ENCODE results near the gene ADAMTS19. TPM values are rescaled to one million over a fixed set of nuclear protein-coding genes. Genes with fewer than 3 reads are reported as not detected.

Gene ADAMTS19
- total and polyA plus RNA-seq, 3 experiments from 2014 or later: not detected

- H3K27ac Mint-ChIP-seq: no peak overlapping the region
- no peaks in the 10 kb centered on the region for H3K9me3 ChIP-seq (ENCODE audit: low read length)
Measured at GRCh38 chr5:129687941-129688340, 227.8 kb downstream of the ADAMTS19 start.

GRCh38 chr5:129689045-129689444 is 228.9 kb downstream of the ADAMTS19 start:
- H3K9me3 Mint-ChIP-seq: no peaks in the 10 kb centered on the region

More at GRCh38 chr5:129687941-129688340, 227.8 kb downstream of the ADAMTS19 start:
- Mint-ChIP-seq H3K4me3 (no peak overlapping the region), H3K9me3 (peaks cover 0 to 3% (median 0%) of the 10 kb centered on the region in 5 donors), H3K27me3 (no peaks in the 10 kb centered on the region), H3K4me1 (no peaks in the 10 kb centered on the region), H3K36me3 (no peaks in the 10 kb centered on the region)
- POLR2A ChIA-PET: no interaction called here
- no peaks in the 10 kb centered on the region for H3K27me3 ChIP-seq (ENCODE audit: insufficient read depth, low read length, poor library complexity, severe bottlenecking)
- CTCF ChIA-PET: no interaction called here
- H3K4me1 ChIP-seq (ENCODE audit: insufficient read depth, low read length): no peaks in the 10 kb centered on the region
- no peak overlapping the region for H3K27ac ChIP-seq (ENCODE audit: low read depth, low read length)
- H3K4me3 ChIP-seq (ENCODE audit: low read length): no peak overlapping the region
- DNase-seq: no peak
- H3K36me3 ChIP-seq (ENCODE audit: insufficient read depth, low read length): no peaks in the 10 kb centered on the region

GRCh38 chr5:129691220-129691619 is 231.1 kb downstream of the ADAMTS19 start:
- POLR2A ChIA-PET: no interaction called here
- no peaks in the 10 kb centered on the region for H3K36me3 Mint-ChIP-seq
- Histone ChIP-seq H3K27me3 (ENCODE audit: insufficient read depth, low read length, poor library complexity, severe bottlenecking) (no peaks in the 10 kb centered on the region), H3K27ac (ENCODE audit: low read depth, low read length) (no peak overlapping the region), H3K4me3 (ENCODE audit: low read length) (no peak overlapping the region), H3K9me3 (ENCODE audit: low read length) (no peaks in the 10 kb centered on the region), H3K4me1 (ENCODE audit: insufficient read depth, low read length) (no peaks in the 10 kb centered on the region), H3K36me3 (ENCODE audit: insufficient read depth, low read length) (no peaks in the 10 kb centered on the region)
- H3K9me3 Mint-ChIP-seq: no peaks in the 10 kb centered on the region
- CTCF ChIA-PET: no interaction called here
- H3K4me1 Mint-ChIP-seq: no peaks in the 10 kb centered on the region
- H3K27ac Mint-ChIP-seq: no peak overlapping the region
- DNase-seq: no peak
- no peak overlapping the region for H3K4me3 Mint-ChIP-seq
- no peaks in the 10 kb centered on the region for H3K27me3 Mint-ChIP-seq

More at GRCh38 chr5:129689045-129689444, 228.9 kb downstream of the ADAMTS19 start:
- no peak overlapping the region for H3K4me3 Mint-ChIP-seq
- no peak for DNase-seq
- H3K27me3 ChIP-seq (ENCODE audit: insufficient read depth, low read length, poor library complexity, severe bottlenecking): no peaks in the 10 kb centered on the region
- CTCF ChIA-PET: no interaction called here
- no peaks in the 10 kb centered on the region for H3K36me3 ChIP-seq (ENCODE audit: insufficient read depth, low read length)
- no peaks in the 10 kb centered on the region for H3K36me3 Mint-ChIP-seq
- H3K27ac Mint-ChIP-seq: no peak overlapping the region
- no peaks in the 10 kb centered on the region for H3K4me1 ChIP-seq (ENCODE audit: insufficient read depth, low read length)
- H3K27me3 Mint-ChIP-seq: no peaks in the 10 kb centered on the region
- POLR2A ChIA-PET: no interaction called here
- no peaks in the 10 kb centered on the region for H3K9me3 ChIP-seq (ENCODE audit: low read length)
- H3K4me1 Mint-ChIP-seq: no peaks in the 10 kb centered on the region
- H3K4me3 ChIP-seq (ENCODE audit: low read length): no peak overlapping the region
- no peak overlapping the region for H3K27ac ChIP-seq (ENCODE audit: low read depth, low read length)

GRCh38 chr5:129696636-129697035 is 236.5 kb downstream of the ADAMTS19 start:
- Mint-ChIP-seq H3K9me3 (peaks cover 0 to 2% (median 0%) of the 10 kb centered on the region in 5 donors), H3K27ac (no peak overlapping the region), H3K36me3 (no peaks in the 10 kb centered on the region), H3K27me3 (peaks cover 0 to 2% of the 10 kb centered on the region in 2 donors), H3K4me3 (no peak overlapping the region), H3K4me1 (no peaks in the 10 kb centered on the region)
- Histone ChIP-seq H3K36me3 (ENCODE audit: insufficient read depth, low read length) (no peaks in the 10 kb centered on the region), H3K4me3 (ENCODE audit: low read length) (no peak overlapping the region), H3K9me3 (ENCODE audit: low read length) (no peaks in the 10 kb centered on the region), H3K27me3 (ENCODE audit: insufficient read depth, low read length, poor library complexity, severe bottlenecking) (no peaks in the 10 kb centered on the region), H3K4me1 (ENCODE audit: insufficient read depth, low read length) (no peaks in the 10 kb centered on the region), H3K27ac (ENCODE audit: low read depth, low read length) (no peak overlapping the region)
- no peak for DNase-seq
- ChIA-PET CTCF (no interaction called here), POLR2A (no interaction called here)

DNA sequence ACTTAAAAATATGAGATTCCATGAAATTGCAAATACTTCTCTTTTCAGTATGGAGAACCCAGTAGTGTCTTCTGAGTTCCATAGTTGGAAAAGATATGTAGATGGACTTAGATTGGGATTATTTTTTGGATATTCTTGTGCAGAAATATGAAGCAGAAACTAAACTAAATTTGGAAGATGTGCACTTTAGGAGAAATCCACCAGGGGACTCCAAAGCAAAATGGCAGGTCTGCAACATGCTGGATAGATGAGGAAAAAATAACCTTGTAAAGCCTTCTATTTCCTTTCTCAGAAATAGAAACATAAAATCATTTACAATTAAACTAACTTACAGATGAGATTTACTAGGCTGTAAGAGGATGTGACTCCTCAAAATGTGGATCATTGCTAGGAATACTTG is 238.6 kb downstream of the ADAMTS19 start:
- Mint-ChIP-seq H3K36me3 (no peaks in the 10 kb centered on the region), H3K27me3 (peaks cover 0 to 4% of the 10 kb centered on the region in 2 donors), H3K4me3 (no peak overlapping the region), H3K9me3 (peaks cover 0 to 2% (median 0%) of the 10 kb centered on the region in 5 donors), H3K27ac (no peak overlapping the region), H3K4me1 (no peaks in the 10 kb centered on the region)
- Histone ChIP-seq H3K36me3 (ENCODE audit: insufficient read depth, low read length) (no peaks in the 10 kb centered on the region), H3K4me1 (ENCODE audit: insufficient read depth, low read length) (no peaks in the 10 kb centered on the region), H3K9me3 (ENCODE audit: low read length) (no peaks in the 10 kb centered on the region), H3K27ac (ENCODE audit: low read depth, low read length) (no peak overlapping the region), H3K27me3 (ENCODE audit: insufficient read depth, low read length, poor library complexity, severe bottlenecking) (no peaks in the 10 kb centered on the region), H3K4me3 (ENCODE audit: low read length) (no peak overlapping the region)
- CTCF ChIA-PET: no interaction called here
- DNase-seq: no peak
- POLR2A ChIA-PET: no interaction called here

DNA sequence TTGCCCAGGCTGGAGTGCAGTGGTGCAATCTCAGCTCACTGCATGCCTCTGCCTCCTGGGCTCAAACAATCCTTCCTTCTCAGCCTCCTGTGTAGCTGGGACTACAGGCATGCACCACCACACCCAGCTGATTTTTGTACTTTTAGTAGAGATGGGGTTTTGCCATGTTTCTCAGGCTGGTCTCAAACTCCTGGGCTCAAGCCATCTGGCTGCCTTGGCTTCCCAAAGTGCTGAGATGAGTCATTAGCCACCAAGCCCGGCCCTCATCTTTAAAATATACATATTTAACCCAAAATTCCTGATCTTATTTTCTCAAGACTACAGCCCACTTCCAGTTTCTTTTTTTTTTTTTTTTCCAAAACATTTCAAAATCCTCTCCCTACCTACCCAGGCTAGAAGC is 256.1 kb downstream of the ADAMTS19 start:
- Mint-ChIP-seq H3K9me3 (no peaks in the 10 kb centered on the region), H3K4me1 (no peaks in the 10 kb centered on the region), H3K4me3 (peak overlapping the region in 1 of 7 donors; percentile 10), H3K36me3 (no peaks in the 10 kb centered on the region), H3K27ac (no peak overlapping the region), H3K27me3 (no peaks in the 10 kb centered on the region)
- DNase-seq: no peak
- no peak overlapping the region for H3K4me3 ChIP-seq (ENCODE audit: low read length)
- no peaks in the 10 kb centered on the region for H3K4me1 ChIP-seq (ENCODE audit: insufficient read depth, low read length)
- H3K9me3 ChIP-seq (ENCODE audit: low read length): no peaks in the 10 kb centered on the region
- H3K36me3 ChIP-seq (ENCODE audit: insufficient read depth, low read length): no peaks in the 10 kb centered on the region
- ChIA-PET CTCF (no interaction called here), POLR2A (no interaction called here)
- no peak overlapping the region for H3K27ac ChIP-seq (ENCODE audit: low read depth, low read length)
- H3K27me3 ChIP-seq (ENCODE audit: insufficient read depth, low read length, poor library complexity, severe bottlenecking): no peaks in the 10 kb centered on the region

- Histone ChIP-seq H3K36me3 (ENCODE audit: insufficient read depth, low read length) (no peaks in the 10 kb centered on the region), H3K4me3 (ENCODE audit: low read length) (no peak overlapping the region), H3K9me3 (ENCODE audit: low read length) (no peaks in the 10 kb centered on the region), H3K27me3 (ENCODE audit: insufficient read depth, low read length, poor library complexity, severe bottlenecking) (no peaks in the 10 kb centered on the region), H3K27ac (ENCODE audit: low read depth, low read length) (no peak overlapping the region), H3K4me1 (ENCODE audit: insufficient read depth, low read length) (no peaks in the 10 kb centered on the region)
- no peaks in the 10 kb centered on the region for H3K27me3 Mint-ChIP-seq
- no peak overlapping the region for H3K27ac Mint-ChIP-seq
- no peaks in the 10 kb centered on the region for H3K9me3 Mint-ChIP-seq
- ChIA-PET CTCF (no interaction called here), POLR2A (no interaction called here)
- no peaks in the 10 kb centered on the region for H3K36me3 Mint-ChIP-seq
- peak overlapping the region in 1 of 7 donors; percentile 10 for H3K4me3 Mint-ChIP-seq
- no peak for DNase-seq
- H3K4me1 Mint-ChIP-seq: no peaks in the 10 kb centered on the region
Measured at GRCh38 chr5:129716651-129717050, 256.6 kb downstream of the ADAMTS19 start.

DNA sequence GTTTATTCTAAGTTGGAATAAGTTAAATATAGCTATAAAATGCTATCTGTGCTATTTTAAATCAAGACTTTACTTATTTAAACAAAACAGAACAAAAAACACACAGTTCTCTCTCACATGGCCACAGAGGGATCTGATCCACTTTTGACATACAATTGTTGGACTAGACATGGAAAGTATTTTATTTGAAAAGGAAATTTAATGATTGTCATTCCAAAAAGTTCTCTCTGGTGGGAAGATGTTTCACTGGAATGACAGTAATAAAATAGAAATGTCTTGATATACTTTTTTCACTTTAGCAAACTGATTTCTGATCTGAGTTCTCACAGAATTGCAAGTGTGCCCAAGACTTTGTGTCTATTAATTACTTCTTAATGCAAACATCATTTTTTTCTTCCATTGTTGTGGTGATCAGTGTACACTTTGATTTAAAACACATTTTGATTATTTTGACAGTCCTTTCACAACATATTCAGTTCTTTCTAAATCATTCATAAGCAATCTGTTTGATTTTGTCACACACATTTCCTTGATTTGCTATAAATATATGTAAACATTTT is 257.7 kb downstream of the ADAMTS19 start:
- no peak for DNase-seq
- ChIA-PET CTCF (no interaction called here), POLR2A (no interaction called here)
- H3K4me1 Mint-ChIP-seq: no peaks in the 10 kb centered on the region
- Histone ChIP-seq H3K4me1 (ENCODE audit: insufficient read depth, low read length) (no peaks in the 10 kb centered on the region), H3K27ac (ENCODE audit: low read depth, low read length) (no peak overlapping the region), H3K36me3 (ENCODE audit: insufficient read depth, low read length) (no peaks in the 10 kb centered on the region), H3K9me3 (ENCODE audit: low read length) (no peaks in the 10 kb centered on the region), H3K4me3 (ENCODE audit: low read length) (no peak overlapping the region), H3K27me3 (ENCODE audit: insufficient read depth, low read length, poor library complexity, severe bottlenecking) (no peaks in the 10 kb centered on the region)
- H3K4me3 Mint-ChIP-seq: no peak overlapping the region
- H3K36me3 Mint-ChIP-seq: no peaks in the 10 kb centered on the region
- H3K27me3 Mint-ChIP-seq: no peaks in the 10 kb centered on the region
- H3K9me3 Mint-ChIP-seq: no peaks in the 10 kb centered on the region
- no peak overlapping the region for H3K27ac Mint-ChIP-seq
